ENCODE results near the gene THSD4. TPM values are rescaled to one million over a fixed set of nuclear protein-coding genes. Genes with fewer than 3 reads are reported as not detected.

The THSD4 gene
- total and polyA plus RNA-seq, 9 of the 15 experiments (the other 6 are each of a cell fraction or from before 2014, with no cell fraction given), result 0.04 TPM; not detected in 5

DNA sequence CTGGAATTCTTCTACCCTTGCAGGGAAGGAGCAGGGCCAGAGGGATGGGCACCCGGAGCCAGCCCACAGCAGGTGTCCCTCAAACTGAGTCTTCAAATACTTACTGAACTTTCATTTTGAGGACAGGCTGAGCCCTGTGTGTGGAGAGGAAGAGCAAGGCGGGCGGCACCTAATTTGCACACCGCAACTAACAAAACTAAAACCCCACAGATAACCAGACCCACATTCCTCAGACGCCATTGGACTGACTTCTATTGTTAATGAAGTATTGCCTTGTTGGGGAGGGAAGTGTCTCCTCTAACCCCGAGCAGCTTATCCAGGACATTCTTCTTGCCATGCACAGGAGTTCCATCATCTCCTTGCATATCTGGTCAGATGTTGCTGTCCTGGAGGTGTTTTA, 589.9 kb downstream of the THSD4 start (continued):
- TF ChIP-seq, protein P1, sequence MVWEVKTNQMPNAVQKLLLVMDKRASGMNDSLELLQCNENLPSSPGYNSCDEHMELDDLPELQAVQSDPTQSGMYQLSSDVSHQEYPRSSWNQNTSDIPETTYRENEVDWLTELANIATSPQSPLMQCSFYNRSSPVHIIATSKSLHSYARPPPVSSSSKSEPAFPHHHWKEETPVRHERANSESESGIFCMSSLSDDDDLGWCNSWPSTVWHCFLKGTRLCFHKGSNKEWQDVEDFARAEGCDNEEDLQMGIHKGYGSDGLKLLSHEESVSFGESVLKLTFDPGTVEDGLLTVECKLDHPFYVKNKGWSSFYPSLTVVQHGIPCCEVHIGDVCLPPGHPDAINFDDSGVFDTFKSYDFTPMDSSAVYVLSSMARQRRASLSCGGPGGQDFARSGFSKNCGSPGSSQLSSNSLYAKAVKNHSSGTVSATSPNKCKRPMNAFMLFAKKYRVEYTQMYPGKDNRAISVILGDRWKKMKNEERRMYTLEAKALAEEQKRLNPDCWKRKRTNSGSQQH (CRISPR knock-in tag; IDR thresholded peaks at IDR 0.05), result no peak
- TF ChIP-seq POLR2AphosphoS5 (IDR thresholded peaks at IDR 0.05; ENCODE audit: control insufficient read depth, insufficient read depth, low read depth, low read length) (no peak), SIN3B (IDR thresholded peaks at IDR 0.05; ENCODE audit: low read depth) (no peak)

DNA sequence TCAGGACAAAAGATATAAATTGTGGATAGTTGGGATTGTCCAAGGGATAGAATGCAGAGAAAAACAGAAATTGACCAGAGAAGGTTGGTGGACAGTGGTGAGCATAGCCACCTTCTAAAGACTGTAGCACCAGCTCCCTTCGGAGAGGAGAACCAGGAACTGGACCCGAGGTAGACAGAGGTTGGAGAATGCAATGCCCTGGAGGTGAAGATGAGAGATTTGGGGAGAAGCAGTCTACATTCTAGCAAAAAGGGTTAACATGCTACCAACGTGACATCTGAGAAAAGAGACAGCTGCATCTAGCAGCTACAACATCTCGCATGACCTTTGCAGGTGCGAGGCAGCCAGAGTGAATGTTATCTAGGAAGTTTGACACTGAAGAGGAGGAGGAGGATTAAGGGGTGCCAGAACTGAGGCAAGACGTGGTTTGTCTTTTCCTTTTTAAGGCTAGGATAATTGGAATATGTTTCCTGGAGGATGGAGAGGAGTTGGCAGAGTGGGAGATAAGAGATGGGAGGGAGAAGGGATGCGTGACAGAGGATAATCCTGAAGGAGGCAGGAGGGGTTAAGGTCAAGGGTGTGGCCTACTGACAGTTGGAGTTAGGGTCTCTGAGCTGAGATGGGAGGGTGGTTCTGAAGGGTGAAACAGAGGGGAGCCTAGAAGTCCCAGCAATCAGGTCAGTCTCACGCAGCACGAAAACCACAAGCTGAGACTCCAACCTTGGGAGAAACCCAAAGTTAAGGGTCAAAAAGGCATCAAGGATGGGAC, 591.4 kb downstream of the THSD4 start:
- H3K9me1 ChIP-seq (ENCODE audit: control insufficient read depth, insufficient read depth, low read length), result no peaks in the 10 kb centered on the region
- DNase-seq (ENCODE audit: extremely low read depth in 1 of 4, low spot score in 3 of 4), result no peak
- no peak overlapping the region for H3K9ac ChIP-seq (ENCODE audit: insufficient read depth in 1 of 2, low read depth in 2 of 2, low read length in 2 of 2)
- 0% methylated on average over 9 of the region's 9 CpGs for WGBS (ENCODE audit: insufficient coverage, low coverage, missing lambda C conversion rate)
- ATAC-seq, result no peak
- H3K36me3 ChIP-seq (ENCODE audit: control insufficient read depth, insufficient read depth, low read length), result no peaks in the 10 kb centered on the region
- no peak overlapping the region for H3K4me2 ChIP-seq (ENCODE audit: insufficient read depth, low read length)
- POLR2A ChIA-PET, result no interaction called here
- H3K4me1 ChIP-seq (replicated peaks in 1 of 2; ENCODE audit: control insufficient read depth in 2 of 2, insufficient read depth in 2 of 2, low read length in 2 of 2), result no peaks in the 10 kb centered on the region
- no peaks in the 10 kb centered on the region for H3K79me2 ChIP-seq (ENCODE audit: control insufficient read depth, insufficient read depth, low read length)
- no TSS peak for BruUV-seq (replicated peaks)
- in situ Hi-C loops (cut with MboI), result no loop called here
- H3K27ac ChIP-seq (ENCODE audit: extremely low read depth, low read depth, low read length), result no peak overlapping the region
- intact Hi-C loops (cut with micrococcal nuclease), result no loop called here
- no peaks in the 10 kb centered on the region; the same call in 1 of the 2 replicates for H4K20me1 ChIP-seq (replicated peaks; ENCODE audit: control insufficient read depth, insufficient read depth, low read length)
- CTCF ChIA-PET (ENCODE audit: low intra/inter-chr PET ratio), result no interaction called here
- H2AFZ ChIP-seq (ENCODE audit: low read depth, low read length), result no peak overlapping the region
- no peaks in the 10 kb centered on the region for H3K9me3 ChIP-seq (replicated peaks; ENCODE audit: control insufficient read depth, insufficient read depth, low read depth, low read length)
- no peak overlapping the region for H3K4me3 ChIP-seq
- FAIRE-seq, result no peak
- H3K27me3 ChIP-seq (ENCODE audit: control insufficient read depth in 2 of 2, insufficient read depth in 2 of 2, low read length in 2 of 2), result peaks cover 2 to 6% of the 10 kb centered on the region in 2 experiments; a peak in 2 of 5 replicates
- TF ChIP-seq CXXC5 (CRISPR knock-in tag; IDR thresholded peaks at IDR 0.05) (no peak), ZNF282 (CRISPR knock-in tag; IDR thresholded peaks at IDR 0.05) (no peak), RBM39 (optimal IDR thresholded peaks at IDR 0.05; ENCODE audit: low read depth, low read length) (no peak), ETV5 (CRISPR knock-in tag; IDR thresholded peaks at IDR 0.05; ENCODE audit: low read depth) (no peak), ZNF316 (IDR thresholded peaks at IDR 0.05) (no peak), FIP1L1 (IDR thresholded peaks at IDR 0.05; ENCODE audit: low read depth, low read length, poor library complexity, severe bottlenecking) (no peak), ZFP36 (IDR thresholded peaks at IDR 0.05; ENCODE audit: low read depth, low read length, partially characterized antibody) (no peak), PHF20 (IDR thresholded peaks at IDR 0.05; ENCODE audit: partially characterized antibody) (no peak), ESRRB (CRISPR knock-in tag; IDR thresholded peaks at IDR 0.05; ENCODE audit: borderline replicate concordance) (no peak)
- TF ChIP-seq, protein P2, sequence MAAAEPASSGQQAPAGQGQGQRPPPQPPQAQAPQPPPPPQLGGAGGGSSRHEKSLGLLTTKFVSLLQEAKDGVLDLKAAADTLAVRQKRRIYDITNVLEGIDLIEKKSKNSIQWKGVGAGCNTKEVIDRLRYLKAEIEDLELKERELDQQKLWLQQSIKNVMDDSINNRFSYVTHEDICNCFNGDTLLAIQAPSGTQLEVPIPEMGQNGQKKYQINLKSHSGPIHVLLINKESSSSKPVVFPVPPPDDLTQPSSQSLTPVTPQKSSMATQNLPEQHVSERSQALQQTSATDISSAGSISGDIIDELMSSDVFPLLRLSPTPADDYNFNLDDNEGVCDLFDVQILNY (CRISPR knock-in tag; IDR thresholded peaks at IDR 0.05), result no peak
- TF ChIP-seq, protein P3, sequence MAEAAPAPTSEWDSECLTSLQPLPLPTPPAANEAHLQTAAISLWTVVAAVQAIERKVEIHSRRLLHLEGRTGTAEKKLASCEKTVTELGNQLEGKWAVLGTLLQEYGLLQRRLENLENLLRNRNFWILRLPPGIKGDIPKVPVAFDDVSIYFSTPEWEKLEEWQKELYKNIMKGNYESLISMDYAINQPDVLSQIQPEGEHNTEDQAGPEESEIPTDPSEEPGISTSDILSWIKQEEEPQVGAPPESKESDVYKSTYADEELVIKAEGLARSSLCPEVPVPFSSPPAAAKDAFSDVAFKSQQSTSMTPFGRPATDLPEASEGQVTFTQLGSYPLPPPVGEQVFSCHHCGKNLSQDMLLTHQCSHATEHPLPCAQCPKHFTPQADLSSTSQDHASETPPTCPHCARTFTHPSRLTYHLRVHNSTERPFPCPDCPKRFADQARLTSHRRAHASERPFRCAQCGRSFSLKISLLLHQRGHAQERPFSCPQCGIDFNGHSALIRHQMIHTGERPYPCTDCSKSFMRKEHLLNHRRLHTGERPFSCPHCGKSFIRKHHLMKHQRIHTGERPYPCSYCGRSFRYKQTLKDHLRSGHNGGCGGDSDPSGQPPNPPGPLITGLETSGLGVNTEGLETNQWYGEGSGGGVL (CRISPR knock-in tag; IDR thresholded peaks at IDR 0.05), result no peak
